ENCODE results near the gene TRAF2. TPM values are rescaled to one million over a fixed set of nuclear protein-coding genes. Genes with fewer than 3 reads are reported as not detected.
"Not testable (repeated sequence)": the region's sequence is repeated elsewhere in the genome, so short reads cannot be mapped to it uniquely, and the experiment has no call there.

The TRAF2 gene
- total and polyA plus RNA-seq, 2 of the 13 experiments (the other 11 are each of a cell fraction or from before 2014, with no cell fraction given) = 12.4 to 13.6 TPM

DNA sequence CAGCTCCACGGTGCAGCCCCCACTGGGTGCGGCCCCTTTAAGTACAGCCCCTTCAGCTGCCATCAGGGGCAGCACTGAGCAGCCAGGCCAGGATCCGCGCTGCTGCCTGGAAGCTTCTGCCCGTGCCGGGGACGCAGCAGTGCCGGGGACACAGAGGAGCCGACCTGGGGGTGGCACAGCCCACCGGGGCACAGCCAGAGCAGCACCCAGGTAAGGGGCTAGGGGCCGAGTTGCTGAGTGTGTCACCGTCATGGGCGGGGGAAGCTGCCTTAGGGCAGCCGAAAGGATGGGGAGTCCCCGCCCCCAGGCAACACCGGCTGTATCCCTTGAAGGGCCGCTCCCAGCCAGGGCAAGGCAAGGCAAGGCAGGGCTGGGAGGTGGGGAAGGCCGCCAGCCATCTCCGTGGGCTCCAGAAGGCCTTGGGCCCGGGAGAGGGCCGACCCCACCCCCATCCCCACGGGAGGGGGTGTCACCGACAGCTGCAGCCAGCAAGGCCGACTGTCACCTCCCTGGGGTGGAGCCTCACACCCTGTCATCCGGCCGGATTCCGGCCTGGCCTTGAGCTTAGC is 43.9 kb upstream of the TRAF2 start, which contains the start of gene AJM1 (continued):
- 0 out of 2 replicates have a peak, but pooled peaks have one; percentile 31 for TF ChIP-seq ZNF749 (CRISPR knock-in tag; IDR thresholded peaks at IDR 0.05; ENCODE audit: borderline replicate concordance)
- peak; percentile 14 for TF ChIP-seq MED1 (CRISPR knock-in tag; IDR thresholded peaks at IDR 0.05)
- TF ChIP-seq RBFOX2 (IDR thresholded peaks at IDR 0.05; ENCODE audit: low read depth, low read length) = peak; percentile 74
- TF ChIP-seq ZNF350 (CRISPR knock-in tag; IDR thresholded peaks at IDR 0.05; ENCODE audit: borderline replicate concordance, low read depth) = peak; percentile 58; the same call in 1 of the 2 replicates
- peak; percentile 61 for TF ChIP-seq HDAC2 (CRISPR knock-in tag; IDR thresholded peaks at IDR 0.05)
- TF ChIP-seq ARID2 (CRISPR knock-in tag; IDR thresholded peaks at IDR 0.05; ENCODE audit: borderline replicate concordance) = 0 out of 2 replicates have a peak, but pooled peaks have one; percentile 67
- TF ChIP-seq CBX5 (CRISPR knock-in tag; IDR thresholded peaks at IDR 0.05; ENCODE audit: borderline replicate concordance) = 0 out of 2 replicates have a peak, but pooled peaks have one; percentile 35

DNA sequence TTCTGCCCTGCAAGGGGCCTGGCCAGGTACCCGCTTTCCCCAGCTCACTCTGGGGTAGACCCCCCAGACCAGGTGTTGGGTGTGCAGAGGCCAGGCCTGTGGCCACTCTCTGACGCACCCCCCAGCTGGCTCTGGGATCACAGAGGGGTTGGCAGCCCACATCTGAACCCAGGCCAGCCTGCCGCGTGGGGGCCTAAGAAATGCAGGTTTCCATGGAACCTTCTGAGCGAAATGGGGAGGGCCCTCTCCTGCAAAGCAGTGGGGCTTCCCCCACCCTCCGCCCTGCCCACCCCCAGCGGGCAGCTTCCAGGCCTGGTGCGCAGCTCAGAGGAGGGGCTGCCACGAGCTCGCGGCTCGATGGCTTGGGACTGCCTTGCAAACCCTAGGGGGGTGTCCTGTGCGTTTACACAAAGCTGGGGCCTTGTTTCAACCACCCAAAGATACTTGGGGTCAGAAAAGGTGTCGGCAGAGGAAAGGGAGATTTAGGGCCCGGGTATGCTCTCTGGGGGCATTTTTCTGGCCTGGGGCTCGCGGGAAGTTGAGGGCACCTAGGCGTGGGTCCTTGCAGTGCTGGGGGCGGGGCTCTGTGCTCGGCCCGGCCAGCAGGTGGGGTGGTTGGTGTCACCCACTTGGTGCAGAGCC is 43.0 kb upstream of the TRAF2 start:
- FAIRE-seq; BruUV-seq (replicated peaks); intact Hi-C loops (cut with micrococcal nuclease; ENCODE audit: unreplicated experiment); H2AFZ ChIP-seq (ENCODE audit: low read length); CTCF ChIA-PET (ENCODE audit: low intra/inter-chr PET ratio, low total read pairs); H3K79me2 ChIP-seq (ENCODE audit: insufficient read depth, low read length); DNase-seq (ENCODE audit: low spot score); H4K20me1 ChIP-seq (ENCODE audit: insufficient read depth, low read length); H3K27me3 ChIP-seq (ENCODE audit: control insufficient read depth in 1 of 2, insufficient read depth in 2 of 2, low read length in 2 of 2); H3K36me3 ChIP-seq (replicated peaks in 1 of 2; ENCODE audit: control insufficient read depth in 1 of 2, insufficient read depth in 2 of 2, low read length in 2 of 2); H3K9me3 ChIP-seq (ENCODE audit: low read length): not testable (repeated sequence)
- in situ Hi-C loops (cut with HindIII; ENCODE audit: extremely low pct_ligation_motif_present, low pct_unique_long_range_greater_than_20kb) = loop anchor here (10.0 kb wide), 1 partner anchor 192 kb away; the partner anchor contains the start of gene FUT7
- peak overlapping the region; percentile 63 for H3K27ac ChIP-seq (ENCODE audit: extremely low read length, insufficient read depth, low read length)
- peak overlapping the region; percentile 77 for H3K4me2 ChIP-seq (ENCODE audit: low read depth, low read length)
- POLR2A ChIA-PET = interaction anchor here (1.2 to 2.3 kb wide), 4 partner anchors 15 to 41 kb away, joined by 3 to 7 read pairs (median 6); partner anchors contain the start of gene EDF1
- peak overlapping the region; percentile 45 to 61 (median 58); a peak in 4 of 6 replicates for H3K4me3 ChIP-seq (replicated peaks in 1 of 3; ENCODE audit: insufficient read depth in 1 of 3, low read depth in 2 of 3, low read length in 3 of 3)
- peak overlapping the region; percentile 47; the same call in 1 of the 2 replicates for H3K9ac ChIP-seq (ENCODE audit: insufficient read depth, low read depth, low read length)
- peaks cover 41% of the 10 kb centered on the region for H3K4me1 ChIP-seq (ENCODE audit: insufficient read depth, low read length)
- peak; percentile 9 for ATAC-seq
- 0% methylated on average over 3 of the region's 21 CpGs for WGBS (ENCODE audit: low lambda C conversion rate)
- TF ChIP-seq, protein P1, sequence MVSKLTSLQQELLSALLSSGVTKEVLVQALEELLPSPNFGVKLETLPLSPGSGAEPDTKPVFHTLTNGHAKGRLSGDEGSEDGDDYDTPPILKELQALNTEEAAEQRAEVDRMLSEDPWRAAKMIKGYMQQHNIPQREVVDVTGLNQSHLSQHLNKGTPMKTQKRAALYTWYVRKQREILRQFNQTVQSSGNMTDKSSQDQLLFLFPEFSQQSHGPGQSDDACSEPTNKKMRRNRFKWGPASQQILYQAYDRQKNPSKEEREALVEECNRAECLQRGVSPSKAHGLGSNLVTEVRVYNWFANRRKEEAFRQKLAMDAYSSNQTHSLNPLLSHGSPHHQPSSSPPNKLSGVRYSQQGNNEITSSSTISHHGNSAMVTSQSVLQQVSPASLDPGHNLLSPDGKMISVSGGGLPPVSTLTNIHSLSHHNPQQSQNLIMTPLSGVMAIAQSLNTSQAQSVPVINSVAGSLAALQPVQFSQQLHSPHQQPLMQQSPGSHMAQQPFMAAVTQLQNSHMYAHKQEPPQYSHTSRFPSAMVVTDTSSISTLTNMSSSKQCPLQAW (CRISPR knock-in tag; IDR thresholded peaks at IDR 0.05) = 0 out of 2 replicates have a peak, but pooled peaks have one; percentile 38
- TF ChIP-seq HIC2 (CRISPR knock-in tag; IDR thresholded peaks at IDR 0.05; ENCODE audit: low read depth) (peak; percentile 22; the same call in 1 of the 2 replicates), SALL2 (CRISPR knock-in tag; IDR thresholded peaks at IDR 0.05) (0 out of 2 replicates have a peak, but pooled peaks have one; percentile 22), ZBTB7A (CRISPR knock-in tag; IDR thresholded peaks at IDR 0.05) (peak; percentile 54; the same call in 1 of the 2 replicates), ZNF563 (CRISPR knock-in tag; IDR thresholded peaks at IDR 0.05) (peak; percentile 37; the same call in 1 of the 2 replicates), ZMYM4 (CRISPR knock-in tag; IDR thresholded peaks at IDR 0.05) (0 out of 2 replicates have a peak, but pooled peaks have one; percentile 17), KDM3A (CRISPR knock-in tag; IDR thresholded peaks at IDR 0.05; ENCODE audit: low read depth) (peak; percentile 26; the same call in 1 of the 2 replicates), ZNF326 (CRISPR knock-in tag; IDR thresholded peaks at IDR 0.05; ENCODE audit: borderline replicate concordance) (peak; percentile 88), ZNF564 (CRISPR knock-in tag; IDR thresholded peaks at IDR 0.05) (0 out of 2 replicates have a peak, but pooled peaks have one; percentile 23), ZNF468 (CRISPR knock-in tag; IDR thresholded peaks at IDR 0.05) (peak; percentile 84; the same call in 1 of the 2 replicates), NRL (CRISPR knock-in tag; IDR thresholded peaks at IDR 0.05; ENCODE audit: borderline replicate concordance) (0 out of 2 replicates have a peak, but pooled peaks have one; percentile 0)
